GM12878 (cell line): ENCODE measurements around the gene PHOSPHO1. TPM values are rescaled to one million over a fixed set of nuclear protein-coding genes. Genes with fewer than 3 reads are reported as not detected.

Experiments
- ATAC-seq: fragments of 200-7000 bp; cut with Tn5 transposase; 3 replicates; pipeline ENCODE4 v1.9.1; 2020; ENCODE audit warnings: mild to moderate bottlenecking, moderate library complexity
- BruUV-seq: library from RNA; stranded (reverse); fragments of 400-500 nt; replicated peaks from 2 replicates; lab custom pipeline; 2021; lab: Mats Ljungman, UMichigan
- CTCF ChIA-PET: fragments of 300-600 bp; sonication (Branson Sonifier 250); formaldehyde crosslinking; extraction: SDS; loops from one replicate; lab custom pipeline; 2021; ENCODE audit warnings: inconsistent platforms; lab: Yijun Ruan, JAX
- POLR2A ChIA-PET: fragments of 350-600 bp; formaldehyde crosslinking; extraction: SDS; loops from one replicate; lab custom pipeline; 2021; ENCODE audit warnings: inconsistent platforms; lab: Charles Lee
- RAD21 ChIA-PET: fragments of 300-600 bp; sonication (Branson Sonifier 250); formaldehyde crosslinking; loops from one replicate; lab custom pipeline; 2023; ENCODE audit warnings: antibody characterized with exemption; ENCODE audit not compliant: unreplicated experiment; lab: Charles Lee
- SMC1A ChIA-PET: fragments of 300-600 bp; sonication (Branson Sonifier 250); formaldehyde crosslinking; loops from one replicate; lab custom pipeline; 2023; ENCODE audit not compliant: unreplicated experiment, uncharacterized antibody; lab: Charles Lee
- DNase-seq: peaks from one replicate; pipeline ENCODE4 v3.0.0-alpha.2; 2011; ENCODE audit warnings: low read depth, low spot score
- FAIRE-seq: peaks from 3 replicates; lab custom pipeline; 2011; peaks lifted over from hg19 to GRCh38; lab: Jason Lieb, UNC
- H2AFZ ChIP-seq: 2 replicates; pipeline ENCODE4 v1.6.0; 2011; ENCODE audit warnings: low read depth, low read length, control low read depth; ENCODE audit not compliant: control insufficient read depth
- H3K27ac ChIP-seq: 2 replicates; pipeline ENCODE4 v1.5.1; 2011; ENCODE audit warnings: control low read depth; ENCODE audit not compliant: control insufficient read depth, insufficient read depth
- H3K27me3 ChIP-seq, 2 experiments: replicated peaks in 1 of 2; 2 replicates each; pipeline versions ENCODE4 v1.6.0 to v1.6.1; 2011; ENCODE audit warnings: low read length in 1 of 2; ENCODE audit not compliant: control insufficient read depth in 2 of 2, insufficient read depth in 2 of 2
- H3K36me3 ChIP-seq, 2 experiments: 2 replicates each; pipeline ENCODE4 v1.5.1; 2011; ENCODE audit warnings: low read length in 1 of 2; ENCODE audit not compliant: control insufficient read depth in 2 of 2, insufficient read depth in 2 of 2
- H3K4me1 ChIP-seq: 2 replicates; pipeline ENCODE4 v1.6.1; 2011; ENCODE audit warnings: mild to moderate bottlenecking, low read length, moderate library complexity, mixed read lengths; ENCODE audit not compliant: control insufficient read depth, insufficient read depth
- H3K4me2 ChIP-seq: 2 replicates; pipeline ENCODE4 v1.6.0; 2011; ENCODE audit warnings: control low read depth; ENCODE audit not compliant: control insufficient read depth, insufficient read depth
- H3K4me3 ChIP-seq: fragments of 200-600 bp; sonication (generic); 2 replicates; pipeline ENCODE4 v1.5.1; 2016
- H3K79me2 ChIP-seq: 2 replicates; pipeline ENCODE4 v1.6.0; 2011; ENCODE audit warnings: low read length; ENCODE audit not compliant: control insufficient read depth, insufficient read depth
- H3K9ac ChIP-seq: 2 replicates; pipeline ENCODE4 v1.8.0; 2011; ENCODE audit warnings: low read length, control low read depth, mixed read lengths; ENCODE audit not compliant: control insufficient read depth, insufficient read depth
- H3K9me3 ChIP-seq: replicated peaks from 3 replicates; pipeline ENCODE4 v1.5.1; 2011; ENCODE audit warnings: mild to moderate bottlenecking, low read length; ENCODE audit not compliant: control insufficient read depth, insufficient read depth
- H4K20me1 ChIP-seq: 2 replicates; pipeline ENCODE4 v1.6.0; 2011; ENCODE audit not compliant: control insufficient read depth, insufficient read depth
- BCLAF1 ChIP-seq: fragments of 450-650 bp; IDR thresholded peaks from 2 replicates; pipeline ENCODE4 v1.6.1; 2017; ENCODE audit warnings: antibody characterized with exemption, mild to moderate bottlenecking, moderate library complexity
- CUX1 ChIP-seq: IDR thresholded peaks from 2 replicates; pipeline ENCODE4 v1.6.1; 2012; ENCODE audit warnings: improper control_type of control experiment, low read depth, low read length; ENCODE audit not compliant: insufficient replicate concordance
- FOXM1 ChIP-seq: IDR thresholded peaks from 2 replicates; pipeline ENCODE4 v1.6.1; 2012; ENCODE audit warnings: low read depth, mild to moderate bottlenecking, inconsistent platforms, low read length, moderate library complexity
- IRF4 ChIP-seq: IDR thresholded peaks from 2 replicates; pipeline ENCODE4 v1.6.1; 2011; ENCODE audit warnings: low read depth, low read length
- MYC ChIP-seq: IDR thresholded peaks from 2 replicates; pipeline ENCODE4 v1.6.1; 2011; ENCODE audit warnings: mild to moderate bottlenecking, low read length, moderate library complexity, inconsistent platforms; ENCODE audit not compliant: insufficient read depth, insufficient replicate concordance, insufficient read length, severe bottlenecking
- POU2F2 ChIP-seq: IDR thresholded peaks from 3 replicates; pipeline ENCODE4 v1.6.1; 2011; ENCODE audit warnings: low read depth, mild to moderate bottlenecking, low read length, borderline replicate concordance
- TCF3 ChIP-seq: IDR thresholded peaks from 2 replicates; pipeline ENCODE4 v1.6.1; 2012; ENCODE audit warnings: low read depth, mild to moderate bottlenecking, low read length, borderline replicate concordance; ENCODE audit not compliant: insufficient read depth
- ZNF384 ChIP-seq: IDR thresholded peaks from 2 replicates; pipeline ENCODE4 v1.6.1; 2012; ENCODE audit warnings: low read depth, mild to moderate bottlenecking, low read length, improper control_type of control experiment, borderline replicate concordance
- WGBS: methylation state at CpG from one replicate; pipeline ENCODE4 v1.1.6; 2016; ENCODE audit warnings: low lambda C conversion rate; ENCODE audit not compliant: insufficient replicate concordance, insufficient coverage; ENCODE audit errors: missing lambda C conversion rate; 5-methylcytosine and 5-hydroxymethylcytosine counted together
- in situ Hi-C: fragments of 300-500 bp; cut with MboI; formaldehyde crosslinking; loops from 9 replicates; pipeline ENCODE4 v1.14.3; 2018; ENCODE audit warnings: mixed read lengths
- intact Hi-C: fragments of 100-400 bp; cut with micrococcal nuclease; formaldehyde crosslinking; loops from one replicate; pipeline ENCODE4 v1.14.2; 2022; ENCODE audit not compliant: unreplicated experiment
- polyA plus RNA-seq, 11 experiments: library from polyadenylated mRNA; depleted of rRNA in 4 of 11; unstranded in 6 of 11; stranded (reverse) in 5 of 11; fragments of >200 nt; fragmentation: Nextera tagmentation in 4 of 11; fragmentation: Illumina TruSeq in 1 of 11; extraction: Ambion mirVana in 4 of 11; extraction: Trizol in 1 of 11; gene quantifications; 1 replicate in 1 of 11; 2 replicates in 10 of 11; pipeline versions ENCODE4 v1.2.1 to v1.2.3, GENCODE V29; 2011 to 2016; ENCODE audit warnings: inconsistent platforms in 2 of 11, missing spikeins in 2 of 11, low read depth in 1 of 11
- total RNA-seq, 4 experiments: library from RNA; depleted of rRNA in 3 of 4; stranded (reverse); fragments of >200 nt in 3 of 4; fragmentation: Illumina TruSeq in 1 of 4; extraction: Trizol in 1 of 4; gene quantifications; 2 replicates each; pipeline versions ENCODE4 v1.2.1 to v1.2.3, GENCODE V29; 2013 to 2021

Gene PHOSPHO1
- total and polyA plus RNA-seq, 10 of the 15 experiments (the other 5 are each of a cell fraction or from before 2014, with no cell fraction given) = 0.03 to 1.5 (median 0.16) TPM; not detected in 2

- RAD21 ChIA-PET = interaction anchor here (0.5 kb wide), 1 partner anchor 208 kb away, joined by 3 read pairs; no protein-coding TSS in a partner anchor
- CTCF ChIA-PET = interaction anchor here (2.7 kb wide), 1 partner anchor 36 kb away, joined by 7 read pairs; no protein-coding TSS in a partner anchor
- no peak overlapping the region for H2AFZ ChIP-seq
- no peaks in the 10 kb centered on the region for H3K9me3 ChIP-seq
- no peak for FAIRE-seq
- no peak for TF ChIP-seq BCLAF1
- TF ChIP-seq ZNF384 = no peak
- TF ChIP-seq MYC = no peak
- no peak for TF ChIP-seq TCF3
- TF ChIP-seq FOXM1 = no peak
- TF ChIP-seq POU2F2 = no peak
- no peak for TF ChIP-seq CUX1
- no peak for TF ChIP-seq IRF4
- no TSS peak for BruUV-seq
- no peak overlapping the region for H3K27ac ChIP-seq
- H3K4me2 ChIP-seq = no peak overlapping the region
- POLR2A ChIA-PET = no interaction called here
- H3K36me3 ChIP-seq = no peaks in the 10 kb centered on the region
- no peaks in the 10 kb centered on the region for H3K79me2 ChIP-seq
- no peaks in the 10 kb centered on the region for H4K20me1 ChIP-seq
- no peaks in the 10 kb centered on the region for H3K27me3 ChIP-seq
- in situ Hi-C loops (no loop called here), intact Hi-C loops (no loop called here)
- no peak for ATAC-seq
- no peaks in the 10 kb centered on the region for H3K4me1 ChIP-seq
- no peak for DNase-seq
- SMC1A ChIA-PET = interaction anchor here (0.6 kb wide), 1 partner anchor 102 kb away, joined by 4 read pairs; no protein-coding TSS in a partner anchor
- 28% methylated on average over 5 of the region's 5 CpGs for WGBS
- H3K4me3 ChIP-seq = no peak overlapping the region
- no peak overlapping the region for H3K9ac ChIP-seq
Measured at GRCh38 chr17:49280061-49280460, 49.5 kb upstream of the PHOSPHO1 start.
